HG02884 (cell line): ENCODE results near the gene PJVK.
A peak's percentile ranks its signal among the peaks of the same experiment; 100 is the strongest.

Experiments used
- ATAC-seq: cut with Tn5 transposase; IDR thresholded peaks from one replicate; pipeline ENCODE4 v1.9.1; 2021; ENCODE audit warnings: mild to moderate bottlenecking, moderate library complexity; ENCODE audit not compliant: unreplicated experiment

Gene PJVK

DNA sequence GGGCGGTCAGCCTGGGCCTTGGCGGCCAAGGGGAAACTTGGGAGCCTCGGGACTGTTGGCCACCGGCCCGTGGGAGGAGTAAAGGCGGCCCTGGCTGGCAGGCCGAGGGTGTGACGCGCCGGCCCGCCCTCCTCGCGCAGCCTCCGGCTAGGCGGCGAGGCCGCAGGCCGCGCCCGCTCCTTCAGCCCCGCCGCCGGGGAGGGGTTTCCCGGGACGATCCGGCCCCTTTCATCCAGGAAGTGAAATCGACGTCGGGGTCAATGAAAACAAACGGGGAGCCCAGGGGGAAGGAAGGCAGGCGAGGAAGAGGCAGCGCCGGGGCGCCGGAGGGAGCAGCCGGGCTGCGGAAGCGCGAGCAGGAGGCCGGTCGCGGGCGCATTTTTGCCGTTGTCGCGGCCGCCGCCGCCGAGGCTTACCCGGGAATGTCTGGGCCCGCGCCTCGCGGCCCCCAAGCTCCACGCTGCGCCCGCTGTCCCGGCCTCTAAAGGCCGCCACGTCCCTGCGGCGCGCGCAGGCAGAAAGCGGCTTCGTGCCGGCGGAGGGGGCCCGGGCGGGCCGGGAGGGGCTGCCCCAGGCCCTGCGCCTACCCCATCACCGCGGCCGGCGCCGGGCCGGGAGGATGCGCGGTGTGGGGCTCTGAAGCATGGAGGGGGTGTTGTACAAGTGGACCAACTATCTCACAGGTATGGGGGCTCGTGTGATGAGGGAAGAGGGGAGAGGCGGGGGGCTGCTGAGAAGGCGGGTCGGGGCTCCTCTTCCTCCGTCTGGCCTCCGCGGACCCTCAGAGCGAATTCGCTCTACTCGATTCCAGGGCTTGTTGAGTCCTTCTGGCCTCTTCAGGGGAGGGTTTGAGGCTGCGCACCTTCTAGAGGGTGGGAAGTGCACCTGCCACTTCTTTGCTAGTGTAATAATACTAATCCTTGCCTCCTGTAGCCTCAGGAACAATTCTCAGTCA is 29.3 kb downstream of the PJVK start, which contains the start of gene PLEKHA3:
TSS of gene PLEKHA3 (plus strand) at position 231 of the 955 bp plus-strand sequence. CDS start at position 644, 413 bp downstream.
- ATAC-seq: peak; percentile 57

DNA sequence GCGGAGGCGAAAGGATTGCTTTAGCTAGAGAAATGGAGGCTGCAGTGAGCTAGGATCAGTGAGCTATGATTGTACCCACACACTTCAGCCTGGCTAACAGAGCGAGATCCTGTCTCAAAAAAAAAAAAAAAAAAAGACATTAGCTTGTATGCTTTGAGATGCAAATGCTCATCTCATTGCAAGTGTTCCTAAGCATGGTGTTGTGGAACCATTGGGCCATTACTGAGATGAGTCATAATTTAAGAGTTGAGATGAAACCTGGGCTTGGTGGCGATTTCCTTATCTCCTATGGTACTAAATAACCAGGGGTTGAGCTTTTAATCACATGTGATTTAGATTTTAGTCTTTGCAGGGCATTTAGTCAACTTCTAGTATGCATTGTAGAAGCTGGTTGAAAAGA is 31.3 kb downstream of the PJVK start:
- peak; percentile 28 for ATAC-seq

DNA sequence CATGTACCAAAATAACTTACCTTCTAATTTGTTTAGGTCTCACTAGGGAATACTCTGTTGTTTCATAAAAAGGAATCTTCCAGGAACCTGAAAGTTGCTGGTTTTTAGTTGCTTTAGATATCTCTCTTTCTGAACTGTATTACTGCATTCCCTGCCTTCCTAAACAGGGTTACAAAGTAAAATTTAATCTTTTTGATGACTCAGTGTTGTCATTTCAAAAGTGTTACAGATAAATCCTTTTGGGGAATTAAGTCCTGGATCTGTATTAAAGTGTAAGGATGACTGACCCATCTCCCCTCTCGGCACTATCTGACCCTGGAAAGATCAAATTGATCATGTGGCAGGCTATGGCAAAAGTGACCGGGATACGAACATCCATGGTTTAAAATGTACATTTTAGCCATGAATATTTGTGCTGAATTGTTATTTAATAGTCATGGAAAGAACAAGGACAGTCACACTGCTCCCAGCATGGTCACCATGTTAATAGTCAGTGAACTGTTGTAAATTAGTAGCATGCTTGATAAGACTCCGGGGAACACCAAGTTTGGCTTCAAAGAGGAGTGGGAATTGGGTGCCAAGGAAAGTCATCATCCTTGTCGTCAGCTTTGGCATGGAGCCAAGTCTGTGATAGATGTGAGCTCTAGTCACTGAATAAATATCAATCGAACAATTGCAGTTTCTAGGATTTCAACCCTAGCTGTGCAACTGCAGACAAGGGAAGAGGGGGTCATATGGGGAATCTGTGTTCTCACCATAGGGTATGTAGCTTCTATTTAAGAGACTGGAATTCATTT is 33.3 kb downstream of the PJVK start:
- ATAC-seq: no peak

DNA sequence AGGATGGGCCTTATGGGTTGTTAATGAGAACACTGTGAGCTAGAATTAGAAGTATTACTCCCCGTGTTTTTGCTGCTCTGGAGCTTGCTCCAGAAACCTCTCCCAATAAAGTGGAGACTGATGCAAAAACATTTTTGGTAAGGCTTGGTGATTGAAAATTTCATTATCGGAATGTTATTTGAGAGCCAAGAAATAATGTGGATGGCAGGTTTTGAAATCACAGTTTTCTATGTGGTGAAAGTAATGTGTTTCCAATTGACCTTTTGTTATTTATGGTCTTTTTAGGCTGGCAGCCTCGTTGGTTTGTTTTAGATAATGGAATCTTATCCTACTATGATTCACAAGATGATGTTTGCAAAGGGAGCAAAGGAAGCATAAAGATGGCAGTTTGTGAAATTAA is 34.2 kb downstream of the PJVK start:
- no peak for ATAC-seq

DNA sequence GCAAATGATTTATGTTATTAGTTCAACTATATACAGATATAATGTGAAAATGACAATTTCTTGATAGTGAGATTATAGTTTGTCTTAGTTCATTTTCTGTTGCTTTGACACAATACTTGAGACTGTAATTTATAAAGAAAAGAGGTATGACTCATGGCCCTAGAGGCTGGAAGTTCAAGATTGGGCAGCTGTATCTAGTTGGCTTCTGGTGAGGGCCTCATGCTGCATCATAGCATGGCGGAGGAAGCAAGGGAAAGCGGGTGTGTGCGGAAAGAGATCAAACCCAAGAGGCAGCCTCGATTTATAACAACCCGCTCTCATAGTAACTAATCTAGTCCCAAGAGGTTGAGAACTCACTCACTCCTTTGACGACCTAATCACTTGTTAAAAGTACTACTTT is 40.4 kb downstream of the PJVK start:
- ATAC-seq: no peak

DNA sequence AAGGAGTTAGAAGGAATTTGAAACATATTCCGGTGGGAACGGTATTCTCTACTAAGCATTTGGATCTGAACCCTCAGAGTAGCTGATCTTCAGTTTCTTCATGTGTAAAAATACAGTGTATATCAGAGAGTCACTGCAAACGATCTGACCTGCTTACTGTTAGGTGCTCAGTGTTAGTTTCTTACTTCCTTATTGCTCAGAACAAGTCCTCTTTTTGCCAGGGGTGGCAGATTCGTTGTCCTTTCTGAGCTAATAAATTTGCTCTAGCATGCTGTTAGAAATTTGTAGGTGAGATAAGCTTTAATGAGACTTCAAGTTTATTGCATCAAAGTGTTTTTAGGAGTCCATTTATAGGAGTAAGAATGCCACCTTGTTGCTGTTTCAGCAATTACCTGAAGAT is 44.9 kb downstream of the PJVK start:
- no peak for ATAC-seq

DNA sequence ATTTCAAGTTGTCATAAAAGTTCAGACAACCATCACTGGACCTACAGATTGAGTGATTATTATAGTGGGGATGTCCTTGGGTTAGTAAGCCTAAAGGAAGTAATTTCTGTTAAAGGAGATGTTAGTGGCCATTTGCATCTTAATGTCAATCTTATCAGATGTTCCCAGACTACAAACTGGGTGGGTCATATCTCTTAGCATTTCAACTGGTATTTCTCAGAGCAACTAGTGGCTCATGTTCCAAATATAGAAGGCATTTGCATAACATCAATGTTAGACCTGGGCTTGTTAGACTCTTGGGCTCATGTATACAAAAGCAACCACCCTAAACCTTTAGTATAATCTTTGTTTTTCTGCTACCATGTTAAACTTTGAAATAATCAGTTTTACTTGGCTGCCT is 47.0 kb downstream of the PJVK start:
- ATAC-seq: no peak

DNA sequence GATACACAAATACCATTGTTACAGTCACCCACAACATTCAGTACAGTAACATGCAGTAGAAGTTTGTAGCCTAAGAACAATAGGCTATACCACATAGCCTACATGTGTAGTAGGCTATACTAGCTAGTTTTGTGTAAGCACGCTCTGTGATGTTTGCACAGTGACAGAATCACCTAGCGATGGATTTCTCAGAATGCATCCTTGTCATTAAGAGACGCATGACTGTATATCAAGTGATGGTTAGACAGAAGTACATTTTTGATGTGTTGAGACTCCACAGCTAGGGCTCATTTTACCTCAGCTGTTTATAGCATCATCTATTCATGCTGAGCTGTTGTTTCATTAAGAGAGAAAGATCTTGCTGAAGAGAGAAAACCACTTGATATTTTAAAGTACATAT is 48.5 kb downstream of the PJVK start:
- no peak for ATAC-seq

DNA sequence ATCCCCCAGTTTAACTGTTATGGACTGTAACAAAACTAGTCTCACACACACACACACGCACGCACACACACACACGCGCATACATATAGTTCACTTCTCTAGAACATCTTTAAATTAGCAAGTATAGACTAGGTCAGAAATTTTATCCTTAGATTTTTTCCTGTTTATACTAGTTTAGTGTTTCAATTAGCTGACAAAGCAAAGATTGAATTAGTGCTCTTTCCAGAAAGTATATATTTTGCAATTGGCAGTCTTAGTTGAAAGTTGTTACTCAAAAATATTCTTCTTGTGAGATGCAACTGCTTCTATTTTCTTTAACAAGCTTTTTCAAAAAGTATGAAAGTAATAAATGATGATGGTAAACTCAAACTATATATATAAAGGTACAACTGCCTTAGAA is 51.6 kb downstream of the PJVK start:
- ATAC-seq: no peak

- no peak for ATAC-seq
Measured at GRCh38 chr2:178506101-178506500, 54.9 kb downstream of the PJVK start.

- ATAC-seq: no peak
Measured at GRCh38 chr2:178506524-178506923, 55.3 kb downstream of the PJVK start.

DNA sequence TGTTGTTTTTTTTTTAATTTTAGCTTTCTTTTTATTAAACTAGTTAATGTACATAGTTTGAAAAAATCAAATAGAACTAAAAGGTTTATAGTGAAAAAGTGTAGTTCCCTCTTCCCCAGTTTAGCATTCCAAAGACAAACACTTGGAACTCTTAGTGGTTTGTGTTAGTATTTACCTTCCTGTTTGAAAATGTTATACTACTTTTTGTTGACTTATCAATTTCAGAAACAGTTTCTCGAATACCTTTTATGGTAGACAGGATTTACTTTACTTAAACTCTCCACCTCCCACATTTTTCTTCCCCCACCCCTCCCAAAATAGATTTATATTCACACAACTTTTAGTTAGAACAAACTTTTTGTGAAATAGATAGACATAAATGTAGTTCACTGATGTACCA is 55.8 kb downstream of the PJVK start:
- ATAC-seq: no peak

GRCh38 chr2:178508646-178509045 is 57.5 kb downstream of the PJVK start:
- no peak for ATAC-seq

DNA sequence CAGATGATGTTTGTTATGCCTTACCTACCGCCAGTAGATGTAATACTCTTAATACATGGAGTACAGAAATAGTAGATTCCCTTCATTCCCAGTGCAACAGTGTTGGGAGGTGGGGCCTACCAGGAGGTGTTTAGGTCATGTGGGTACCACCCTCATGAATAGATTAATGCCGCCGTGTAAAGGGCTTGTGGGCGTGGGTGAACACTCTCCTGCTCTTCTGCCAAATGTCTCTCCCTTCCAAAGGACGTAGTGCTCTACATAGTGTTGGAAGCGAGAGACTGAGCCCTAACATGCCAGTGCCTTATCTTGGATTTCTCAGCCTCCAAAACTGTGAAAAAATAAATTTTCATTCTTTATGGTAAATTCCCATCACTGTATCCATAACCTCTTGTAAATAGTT is 59.2 kb downstream of the PJVK start:
- ATAC-seq: no peak
